Measurements from ENCODE around the gene SIGLEC11. TPM values are rescaled to one million over a fixed set of nuclear protein-coding genes. Genes with fewer than 3 reads are reported as not detected.
"Not testable (repeated sequence)": the region's sequence is repeated elsewhere in the genome, so short reads cannot be mapped to it uniquely, and the experiment has no call there.

The SIGLEC11 gene
- total and polyA plus RNA-seq, 3 experiments from 2014 or later = not detected

- Histone ChIP-seq H3K27ac (ENCODE audit: low read depth, low read length) (no peak overlapping the region), H3K4me1 (ENCODE audit: insufficient read depth, low read length) (peaks cover 34% of the 10 kb centered on the region), H3K4me3 (ENCODE audit: low read length) (no peak overlapping the region), H3K27me3 (ENCODE audit: insufficient read depth, low read length, poor library complexity, severe bottlenecking) (no peaks in the 10 kb centered on the region), H3K9me3 (ENCODE audit: low read length) (no peaks in the 10 kb centered on the region), H3K36me3 (ENCODE audit: insufficient read depth, low read length) (peaks cover 30% of the 10 kb centered on the region)
- Mint-ChIP-seq H3K27ac (peak overlapping the region in 1 of 8 donors; percentile 61), H3K9me3 (peaks cover 0 to 3% (median 0%) of the 10 kb centered on the region in 5 donors), H3K36me3 (peaks cover 0 to 66% (median 8%) of the 10 kb centered on the region in 3 donors), H3K27me3 (peaks cover 0 to 7% of the 10 kb centered on the region in 2 donors), H3K4me3 (peak overlapping the region in 2 of 7 donors; percentile 31 to 52), H3K4me1 (peaks cover 48 to 76% (median 58%) of the 10 kb centered on the region in 3 donors)
- POLR2A ChIA-PET = no interaction called here
- no peak for DNase-seq
- CTCF ChIA-PET = no interaction called here
Measured at GRCh38 chr19:49926515-49926914, 34.5 kb downstream of the SIGLEC11 start.

DNA sequence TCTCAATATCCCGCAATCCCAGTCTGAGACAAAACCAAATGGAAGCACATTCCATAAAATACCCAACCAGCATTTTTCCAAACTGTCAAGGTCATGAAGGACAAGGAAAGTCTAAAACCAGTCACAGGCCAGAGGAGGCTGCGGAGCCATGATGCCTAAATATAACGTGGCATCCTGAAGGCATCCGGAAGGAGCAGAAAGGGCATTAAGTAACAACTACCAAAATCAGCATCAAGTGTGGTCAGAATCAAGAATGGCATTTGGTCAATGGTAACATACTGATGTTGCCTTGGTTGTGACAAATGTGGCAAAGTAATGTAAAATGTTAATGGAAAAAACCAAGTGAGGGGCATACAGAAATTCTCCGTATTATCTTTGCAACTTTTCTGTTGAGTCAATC is 35.5 kb downstream of the SIGLEC11 start:
- ChIA-PET CTCF (no interaction called here), POLR2A (no interaction called here)
- Histone ChIP-seq H3K9me3 (ENCODE audit: low read length) (no peaks in the 10 kb centered on the region), H3K4me1 (ENCODE audit: insufficient read depth, low read length) (peaks cover 29% of the 10 kb centered on the region), H3K36me3 (ENCODE audit: insufficient read depth, low read length) (peaks cover 36% of the 10 kb centered on the region), H3K27ac (ENCODE audit: low read depth, low read length) (no peak overlapping the region), H3K4me3 (ENCODE audit: low read length) (no peak overlapping the region), H3K27me3 (ENCODE audit: insufficient read depth, low read length, poor library complexity, severe bottlenecking) (no peaks in the 10 kb centered on the region)
- Mint-ChIP-seq H3K27ac (peak overlapping the region in 1 of 8 donors; percentile 23), H3K36me3 (peaks cover 0 to 76% (median 8%) of the 10 kb centered on the region in 3 donors), H3K27me3 (peaks cover 0 to 7% of the 10 kb centered on the region in 2 donors), H3K9me3 (peaks cover 0 to 3% (median 0%) of the 10 kb centered on the region in 5 donors), H3K4me1 (peaks cover 42 to 74% (median 49%) of the 10 kb centered on the region in 3 donors), H3K4me3 (peak overlapping the region in 3 of 7 donors; percentile 8 to 58 (median 41))
- DNase-seq = no peak

- H3K27me3 ChIP-seq (ENCODE audit: insufficient read depth, low read length, poor library complexity, severe bottlenecking); H3K27ac ChIP-seq (ENCODE audit: low read depth, low read length); H3K9me3 Mint-ChIP-seq; H3K9me3 ChIP-seq (ENCODE audit: low read length); H3K27ac Mint-ChIP-seq; CTCF ChIA-PET; POLR2A ChIA-PET; H3K27me3 Mint-ChIP-seq; H3K4me3 ChIP-seq (ENCODE audit: low read length); DNase-seq: not testable (repeated sequence)
- H3K4me3 Mint-ChIP-seq = peak overlapping the region in 1 of 7 donors; percentile 74
- H3K4me1 Mint-ChIP-seq = peaks cover 38 to 71% (median 46%) of the 10 kb centered on the region in 3 donors
- Histone ChIP-seq H3K4me1 (ENCODE audit: insufficient read depth, low read length) (peaks cover 23% of the 10 kb centered on the region), H3K36me3 (ENCODE audit: insufficient read depth, low read length) (peaks cover 36% of the 10 kb centered on the region)
- peaks cover 0 to 79% (median 10%) of the 10 kb centered on the region in 3 donors for H3K36me3 Mint-ChIP-seq
Measured at GRCh38 chr19:49924881-49925210, 36.1 kb downstream of the SIGLEC11 start.

GRCh38 chr19:49924004-49924880 is 36.7 kb downstream of the SIGLEC11 start:
- Histone ChIP-seq H3K4me3 (ENCODE audit: low read length) (no peak overlapping the region), H3K36me3 (ENCODE audit: insufficient read depth, low read length) (peaks cover 36% of the 10 kb centered on the region), H3K4me1 (ENCODE audit: insufficient read depth, low read length) (peaks cover 23% of the 10 kb centered on the region), H3K27ac (ENCODE audit: low read depth, low read length) (no peak overlapping the region), H3K9me3 (ENCODE audit: low read length) (no peaks in the 10 kb centered on the region), H3K27me3 (ENCODE audit: insufficient read depth, low read length, poor library complexity, severe bottlenecking) (no peaks in the 10 kb centered on the region)
- H3K4me1 Mint-ChIP-seq = peaks cover 36 to 70% (median 44%) of the 10 kb centered on the region in 3 donors
- DNase-seq = no peak
- peaks cover 0 to under 1% of the 10 kb centered on the region in 2 donors for H3K27me3 Mint-ChIP-seq
- no peaks in the 10 kb centered on the region for H3K9me3 Mint-ChIP-seq
- H3K36me3 Mint-ChIP-seq = peaks cover 0 to 77% (median 13%) of the 10 kb centered on the region in 3 donors
- peak overlapping the region in 2 of 8 donors; percentile 60 to 75 for H3K27ac Mint-ChIP-seq
- ChIA-PET CTCF (no interaction called here), POLR2A (no interaction called here)
- peak overlapping the region in 1 of 7 donors; percentile 74 for H3K4me3 Mint-ChIP-seq

- CTCF ChIA-PET = no interaction called here
- H3K27ac Mint-ChIP-seq = peak overlapping the region in 2 of 8 donors; percentile 22 to 75
- Histone ChIP-seq H3K4me3 (ENCODE audit: low read length) (no peak overlapping the region), H3K9me3 (ENCODE audit: low read length) (no peaks in the 10 kb centered on the region), H3K27ac (ENCODE audit: low read depth, low read length) (no peak overlapping the region), H3K27me3 (ENCODE audit: insufficient read depth, low read length, poor library complexity, severe bottlenecking) (no peaks in the 10 kb centered on the region), H3K4me1 (ENCODE audit: insufficient read depth, low read length) (peaks cover 18% of the 10 kb centered on the region), H3K36me3 (ENCODE audit: insufficient read depth, low read length) (peaks cover 38% of the 10 kb centered on the region)
- H3K4me1 Mint-ChIP-seq = peaks cover 33 to 69% (median 39%) of the 10 kb centered on the region in 3 donors
- no peak for DNase-seq
- H3K27me3 Mint-ChIP-seq = no peaks in the 10 kb centered on the region
- H3K36me3 Mint-ChIP-seq = peaks cover 0 to 75% (median 12%) of the 10 kb centered on the region in 3 donors
- POLR2A ChIA-PET = no interaction called here
- no peaks in the 10 kb centered on the region for H3K9me3 Mint-ChIP-seq
- no peak overlapping the region for H3K4me3 Mint-ChIP-seq
Measured at GRCh38 chr19:49923055-49924003, 37.6 kb downstream of the SIGLEC11 start.

DNA sequence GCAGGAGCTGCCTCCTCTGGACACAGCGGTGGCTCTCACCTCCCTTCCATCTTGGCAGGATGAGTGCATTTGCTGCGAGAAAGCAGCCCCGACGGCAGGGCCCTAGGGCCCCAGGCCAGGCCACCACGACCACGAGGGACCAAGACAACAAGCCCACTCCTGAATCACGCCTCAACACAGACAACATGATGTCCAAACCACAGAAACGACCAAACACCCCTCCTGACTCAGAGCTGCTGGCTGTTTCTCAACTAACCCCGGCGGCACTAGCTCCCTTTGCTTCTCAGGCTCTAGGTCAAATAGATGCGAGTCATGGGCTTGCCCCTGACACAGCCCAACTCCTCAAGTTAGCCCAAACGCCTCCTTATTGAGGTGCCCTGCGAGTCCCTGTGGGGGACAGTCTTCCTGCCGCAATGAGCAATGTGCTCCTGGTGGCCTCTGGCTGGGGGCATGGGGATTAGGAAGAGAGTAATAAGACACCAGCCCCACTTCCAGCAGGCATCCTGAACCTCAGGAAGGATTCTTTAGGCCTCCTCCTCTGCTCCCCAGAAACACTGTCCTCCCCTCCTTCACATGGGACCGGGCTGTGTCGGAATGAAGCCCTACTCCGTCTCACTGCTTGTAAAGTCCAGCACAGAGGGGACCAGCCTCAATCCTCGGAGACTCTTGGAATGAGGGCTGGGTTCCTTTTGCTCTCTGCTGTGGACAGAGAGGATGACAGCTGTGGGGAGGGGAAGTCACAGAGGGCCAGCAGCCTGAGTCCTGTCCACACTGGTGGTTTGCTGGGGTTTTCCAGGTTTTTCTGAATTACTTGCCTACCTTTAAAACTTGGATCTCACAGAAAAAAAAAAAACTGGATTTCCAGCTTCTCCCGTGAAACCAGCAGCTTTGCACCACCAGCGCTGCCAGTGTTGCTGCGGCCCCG is 38.8 kb downstream of the SIGLEC11 start:
- Mint-ChIP-seq H3K27me3 (no peaks in the 10 kb centered on the region), H3K36me3 (peaks cover 0 to 78% (median 10%) of the 10 kb centered on the region in 3 donors), H3K4me3 (no peak overlapping the region), H3K27ac (peak overlapping the region in 4 of 8 donors; percentile 35 to 78 (median 66)), H3K4me1 (peaks cover 25 to 64% (median 30%) of the 10 kb centered on the region in 3 donors), H3K9me3 (no peaks in the 10 kb centered on the region)
- Histone ChIP-seq H3K4me3 (ENCODE audit: low read length) (no peak overlapping the region), H3K27me3 (ENCODE audit: insufficient read depth, low read length, poor library complexity, severe bottlenecking) (no peaks in the 10 kb centered on the region), H3K27ac (ENCODE audit: low read depth, low read length) (no peak overlapping the region), H3K4me1 (ENCODE audit: insufficient read depth, low read length) (peaks cover 9% of the 10 kb centered on the region), H3K36me3 (ENCODE audit: insufficient read depth, low read length) (peaks cover 36% of the 10 kb centered on the region), H3K9me3 (ENCODE audit: low read length) (no peaks in the 10 kb centered on the region)
- ChIA-PET CTCF (no interaction called here), POLR2A (no interaction called here)
- no peak for DNase-seq

DNA sequence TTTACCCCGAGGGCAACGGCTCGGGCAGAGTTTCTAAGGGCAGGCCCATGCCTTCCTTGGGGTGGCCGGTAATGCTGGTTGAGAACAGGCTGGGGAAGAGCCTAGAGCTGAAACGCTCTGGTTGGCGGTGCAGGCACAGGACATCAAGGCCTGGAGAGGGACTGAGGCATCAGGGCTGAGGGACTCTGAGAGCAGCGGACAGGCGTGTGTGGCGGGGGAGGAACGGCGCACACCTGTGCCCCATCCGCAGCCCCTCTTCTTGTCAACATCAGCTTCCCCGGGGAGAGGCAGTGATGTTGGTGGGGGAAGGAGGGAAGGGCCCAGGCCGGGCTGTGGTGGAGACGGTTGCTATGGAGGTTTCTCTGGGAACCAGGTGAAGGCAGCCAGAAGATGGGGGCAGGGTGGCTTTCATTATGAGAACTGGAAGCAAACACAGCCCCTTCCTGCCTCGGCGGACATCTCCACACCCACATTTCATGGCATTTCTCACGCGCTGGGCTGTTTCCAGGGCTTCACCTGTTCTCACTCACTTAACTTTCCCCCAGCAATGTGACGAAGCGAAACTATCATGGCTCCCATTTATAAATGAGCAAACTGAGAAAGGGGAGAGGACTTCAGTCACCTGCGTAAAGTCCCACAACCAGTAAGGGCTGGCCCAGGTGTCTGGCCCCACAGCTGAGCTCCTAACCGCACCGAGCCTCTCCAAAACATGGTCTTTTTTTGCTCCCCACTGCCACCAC is 40.2 kb downstream of the SIGLEC11 start:
- no peaks in the 10 kb centered on the region for H3K9me3 ChIP-seq (ENCODE audit: low read length)
- ChIA-PET POLR2A (no interaction called here), CTCF (no interaction called here)
- no peaks in the 10 kb centered on the region for H3K27me3 Mint-ChIP-seq
- no peak overlapping the region for H3K27ac ChIP-seq (ENCODE audit: low read depth, low read length)
- peaks cover 0 to 81% (median 9%) of the 10 kb centered on the region in 3 donors for H3K36me3 Mint-ChIP-seq
- peak overlapping the region in 1 of 7 donors; percentile 37 for H3K4me3 Mint-ChIP-seq
- peaks cover 38% of the 10 kb centered on the region for H3K36me3 ChIP-seq (ENCODE audit: insufficient read depth, low read length)
- no peak for DNase-seq
- H3K4me1 ChIP-seq (ENCODE audit: insufficient read depth, low read length) = peaks cover 4% of the 10 kb centered on the region
- no peaks in the 10 kb centered on the region for H3K9me3 Mint-ChIP-seq
- peaks cover 23 to 62% (median 29%) of the 10 kb centered on the region in 3 donors for H3K4me1 Mint-ChIP-seq
- no peaks in the 10 kb centered on the region for H3K27me3 ChIP-seq (ENCODE audit: insufficient read depth, low read length, poor library complexity, severe bottlenecking)
- H3K4me3 ChIP-seq (ENCODE audit: low read length) = no peak overlapping the region
- peak overlapping the region in 1 of 8 donors; percentile 17 for H3K27ac Mint-ChIP-seq
